H4 (cell line): Measurements from ENCODE around the gene PHYH. TPM values are rescaled to one million over a fixed set of nuclear protein-coding genes. Genes with fewer than 3 reads are reported as not detected.
"Not testable (repeated sequence)": the region's sequence is repeated elsewhere in the genome, so short reads cannot be mapped to it uniquely, and the experiment has no call there.

ENCODE experiments used
- DNase-seq: peaks from one replicate; pipeline ENCODE4 v3.0.0-alpha.2; 2015; ENCODE audit warnings: low spot score
- total RNA-seq: library from RNA; depleted of rRNA; stranded (reverse); fragments of >200 nt; shearing (Covaris generic); gene quantifications from 2 replicates; pipeline ENCODE4 v1.2.3, GENCODE V29; 2014; rRNA removed

The PHYH gene
- total RNA-seq: 7.0 and 19.6 TPM in 2 replicates

GRCh38 chr10:13299437-13300287 is at the start of gene PHYH:
PHYH (minus strand) TSS chr10:13300064; CDS start chr10:13300042, 22 bp downstream.
- peak; percentile 37 for DNase-seq

DNA sequence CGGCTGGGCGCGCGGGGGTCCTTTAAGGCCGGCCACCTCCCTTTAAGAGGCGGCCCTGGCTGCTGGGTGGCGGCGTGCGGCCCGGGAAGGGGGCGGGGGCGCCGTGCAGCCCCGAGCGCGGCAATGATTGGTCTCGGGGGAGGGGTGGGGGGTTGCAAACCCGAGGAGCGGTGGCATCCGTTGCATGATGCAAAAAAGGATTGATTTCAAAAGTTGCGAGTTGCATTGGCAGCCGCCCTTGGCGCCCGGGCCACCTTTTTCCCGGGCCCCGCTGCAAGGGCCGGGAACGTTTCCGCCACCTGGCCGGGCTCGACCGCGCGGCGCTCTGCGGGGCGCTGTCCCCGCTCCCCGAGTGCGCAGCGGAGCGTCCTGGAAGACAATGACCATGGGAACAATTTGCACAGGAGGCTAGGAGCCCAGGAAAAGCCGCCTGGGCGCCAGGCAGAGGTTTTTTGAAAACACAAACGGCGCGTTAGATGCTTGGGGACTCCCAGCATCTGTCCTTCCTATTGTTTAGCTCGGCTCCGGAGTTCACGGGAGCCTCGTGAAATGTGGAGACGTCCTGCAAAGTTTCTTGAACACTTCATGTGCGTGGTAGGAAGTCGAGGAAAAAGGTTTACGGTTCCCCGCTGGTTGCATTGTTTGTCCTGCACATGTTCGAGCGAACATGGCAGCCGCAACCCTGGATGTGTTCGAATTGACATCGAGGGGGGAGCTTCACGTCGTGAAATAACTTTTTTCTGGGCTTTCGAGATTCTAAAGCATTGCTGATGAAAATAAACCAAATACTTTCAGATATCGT is 48.6 kb upstream of the PHYH start, which contains the start of gene SEPHS1:
SEPHS1 (minus strand) TSS at position 78 of the 802 bp plus-strand sequence. CDS start 3,343 bp downstream, outside the sequence.
- peak; percentile 73 for DNase-seq

DNA sequence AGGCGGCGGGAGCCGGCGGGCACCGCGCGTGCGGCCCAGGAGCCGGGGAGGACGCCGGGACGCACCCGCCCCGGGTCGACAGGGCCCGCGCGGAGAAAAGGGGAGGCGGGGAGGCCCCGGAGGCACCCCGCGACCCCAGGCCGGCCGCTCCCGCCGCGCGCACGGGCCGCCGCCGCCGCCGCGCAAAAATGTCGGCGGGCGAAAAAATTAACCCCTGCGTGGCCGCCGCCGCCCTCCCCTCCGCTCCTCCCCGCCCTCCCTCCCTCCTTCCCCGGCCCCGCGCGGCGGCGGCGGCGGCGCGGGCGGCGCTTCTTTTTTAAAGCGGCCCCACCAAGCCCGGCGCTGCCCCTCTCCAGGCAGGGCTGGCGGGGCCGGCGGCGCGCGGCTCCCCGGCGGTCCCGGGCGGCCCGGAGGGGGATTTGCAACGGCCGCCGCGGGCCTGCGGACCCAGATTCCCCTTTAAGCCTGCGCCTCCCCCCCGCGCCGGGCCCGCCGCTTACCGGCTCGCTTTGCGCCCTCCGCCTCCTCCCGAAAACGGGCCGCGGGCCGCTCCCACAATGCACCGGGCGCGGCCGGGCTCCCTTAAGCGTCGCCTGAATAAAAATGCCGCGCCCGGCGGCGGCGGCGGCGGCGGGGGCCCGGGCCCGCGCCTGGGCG is 47.8 kb upstream of the PHYH start:
- peak; percentile 27 for DNase-seq

GRCh38 chr10:13347043-13347499 is 47.2 kb upstream of the PHYH start:
- no peak for DNase-seq

DNA sequence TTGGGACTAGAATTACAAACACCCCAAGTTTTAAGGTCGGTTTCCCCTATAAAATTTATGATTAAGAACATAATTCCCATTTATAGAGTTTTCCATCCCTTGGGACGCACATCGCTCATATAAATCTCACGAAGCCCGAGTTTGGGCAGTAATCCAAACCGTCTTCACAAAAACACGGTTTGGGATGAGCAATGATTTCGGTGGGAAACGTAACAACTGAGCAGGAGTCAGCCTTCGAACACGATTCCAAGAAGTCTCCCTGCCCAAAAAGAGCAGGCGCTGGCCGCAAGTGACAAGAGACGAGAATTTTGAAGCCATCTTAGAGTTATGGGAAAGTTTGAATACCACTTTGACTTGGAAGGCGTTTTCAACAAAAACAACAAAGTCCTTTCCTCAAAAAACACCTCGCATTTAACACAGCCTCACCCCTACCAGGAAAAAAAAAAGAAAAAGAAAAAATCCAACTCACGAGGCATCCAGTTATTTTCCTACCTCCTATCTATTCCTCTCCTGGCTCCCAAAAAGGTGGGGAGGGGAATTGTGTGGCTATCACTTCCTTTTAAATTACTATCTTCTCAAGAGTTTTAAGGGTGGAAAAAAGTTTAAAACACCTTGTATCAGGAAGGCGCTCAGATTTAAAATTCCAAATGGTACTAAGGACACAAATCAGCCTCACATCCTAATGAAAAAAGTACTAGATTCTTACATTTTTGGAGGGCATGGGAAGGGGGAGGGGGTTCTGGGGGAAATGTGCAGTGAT is 46.6 kb upstream of the PHYH start:
- DNase-seq: no peak

- no peak for DNase-seq
These were observed 40.9 kb upstream of the PHYH start for GRCh38 chr10:13340626-13341376.

DNA sequence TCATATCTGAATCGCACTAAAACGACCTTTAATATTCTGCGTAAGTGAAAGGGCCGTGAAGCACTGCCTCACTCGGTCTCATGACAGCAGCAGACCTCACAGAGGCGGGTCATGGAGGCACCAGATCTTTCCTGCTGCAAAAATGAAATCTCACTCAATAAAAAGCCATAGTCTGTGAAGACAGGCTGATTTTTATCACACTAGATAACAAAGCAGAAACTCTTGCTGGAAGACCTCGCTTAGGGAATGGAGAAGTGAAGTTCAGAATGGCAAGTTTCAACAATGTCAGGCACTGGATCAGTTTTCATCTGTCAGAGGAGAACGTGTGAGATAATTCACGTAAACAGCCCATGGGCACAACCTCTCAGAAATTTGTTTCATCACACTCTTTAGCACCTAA is 40.2 kb upstream of the PHYH start:
- no peak for DNase-seq

- no peak for DNase-seq
These were observed 38.7 kb upstream of the PHYH start for GRCh38 chr10:13338390-13339110.

- no peak for DNase-seq
These were observed 37.9 kb upstream of the PHYH start for GRCh38 chr10:13337827-13338196.

DNA sequence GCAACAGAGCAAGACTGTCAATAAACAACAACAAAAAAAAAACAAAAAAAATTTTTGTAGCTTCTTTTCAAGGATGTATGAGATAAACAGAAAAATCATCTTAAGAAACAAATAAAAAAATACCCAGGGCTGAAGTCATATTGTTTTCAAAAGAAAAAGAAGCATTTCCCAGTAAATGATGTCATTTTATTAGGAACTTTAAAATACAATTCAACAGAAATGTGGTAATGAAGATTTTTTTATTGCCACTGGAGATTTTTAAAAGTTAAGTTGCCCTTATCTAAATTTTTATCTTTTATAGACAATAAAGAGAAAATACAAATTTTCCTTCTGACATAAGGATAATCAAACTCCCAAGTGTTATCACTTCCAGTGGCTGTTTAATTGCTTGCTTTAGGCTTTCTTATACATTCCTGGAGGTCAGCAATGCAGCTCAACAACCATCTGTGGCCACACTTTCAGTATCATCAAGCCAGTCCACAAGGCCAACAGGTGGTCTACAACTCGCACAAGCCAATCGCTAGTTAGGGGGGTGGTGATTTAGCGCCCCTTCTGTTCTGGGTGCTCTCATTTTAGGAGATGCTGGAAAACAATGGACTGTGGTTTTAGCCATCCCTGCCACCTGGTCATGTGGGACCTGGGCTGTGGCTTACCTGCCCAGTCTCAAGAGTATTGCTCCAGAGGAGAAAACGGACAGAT is 37.4 kb upstream of the PHYH start:
- no peak for DNase-seq

- DNase-seq: no peak
These were observed 36.0 kb upstream of the PHYH start for GRCh38 chr10:13335881-13336280.

- no peak for DNase-seq
These were observed 34.7 kb upstream of the PHYH start for GRCh38 chr10:13334556-13334955.

GRCh38 chr10:13331646-13332045 is 31.8 kb upstream of the PHYH start:
- DNase-seq: no peak

DNA sequence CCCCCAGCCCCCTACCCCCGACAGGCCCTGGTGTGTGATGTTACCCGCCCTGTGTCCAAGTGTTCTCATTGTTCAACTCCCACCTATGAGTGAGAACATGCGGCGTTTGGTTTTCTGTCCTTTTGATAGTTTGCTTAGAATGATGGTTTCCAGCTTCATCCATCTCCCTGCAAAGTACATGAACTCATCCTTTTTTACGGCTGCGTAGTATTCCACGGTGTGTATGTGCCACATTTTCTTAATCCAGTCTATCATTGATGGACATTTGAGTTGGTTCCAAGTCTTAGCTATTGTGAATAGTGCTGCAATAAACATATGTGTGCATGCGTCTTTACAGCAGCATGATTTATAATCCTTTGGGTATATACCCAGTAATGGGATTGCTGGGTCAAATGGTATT is 31.1 kb upstream of the PHYH start:
- DNase-seq: not testable (repeated sequence)

DNA sequence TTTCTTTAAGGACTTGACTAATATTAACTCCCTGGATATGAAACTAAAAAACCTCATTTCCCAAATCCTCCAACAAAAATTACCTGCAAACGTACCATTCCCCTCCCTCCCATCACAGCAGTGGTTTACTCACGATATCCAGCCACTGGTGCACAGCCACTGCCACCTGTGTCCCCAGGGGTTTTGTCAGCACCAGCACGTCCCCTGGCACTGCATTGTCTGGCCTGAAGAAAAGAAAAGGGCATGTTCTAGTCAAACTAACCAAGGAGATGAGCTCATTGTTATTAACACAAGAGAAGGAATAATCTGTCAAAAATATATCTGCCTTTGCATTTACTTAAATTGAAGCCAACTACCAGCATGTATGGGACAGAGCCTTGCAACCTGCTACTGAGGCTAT is 29.7 kb upstream of the PHYH start:
- DNase-seq: no peak

GRCh38 chr10:13328613-13329012 is 28.7 kb upstream of the PHYH start:
- DNase-seq: no peak

DNA sequence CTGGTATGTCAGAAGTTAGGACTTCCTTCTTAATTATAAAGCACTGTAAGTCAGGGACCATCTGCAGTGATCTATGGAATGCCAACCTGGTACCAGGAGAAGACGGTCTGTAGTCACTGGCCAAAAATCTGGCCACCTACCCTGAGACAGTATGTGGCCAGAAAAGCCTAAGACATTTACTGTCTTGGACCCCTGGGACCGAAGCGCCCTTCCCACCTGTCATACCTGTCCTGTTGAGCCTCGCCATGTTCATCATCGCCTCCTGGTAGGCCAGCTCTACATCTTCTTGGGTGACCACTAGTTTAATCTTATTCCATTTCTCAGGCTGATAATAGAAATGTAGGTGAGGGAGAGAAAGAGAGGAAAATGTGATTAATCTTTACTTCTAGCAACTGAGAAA is 28.3 kb upstream of the PHYH start:
- DNase-seq: no peak

GRCh38 chr10:13327534-13327933 is 27.7 kb upstream of the PHYH start:
- DNase-seq: no peak

DNA sequence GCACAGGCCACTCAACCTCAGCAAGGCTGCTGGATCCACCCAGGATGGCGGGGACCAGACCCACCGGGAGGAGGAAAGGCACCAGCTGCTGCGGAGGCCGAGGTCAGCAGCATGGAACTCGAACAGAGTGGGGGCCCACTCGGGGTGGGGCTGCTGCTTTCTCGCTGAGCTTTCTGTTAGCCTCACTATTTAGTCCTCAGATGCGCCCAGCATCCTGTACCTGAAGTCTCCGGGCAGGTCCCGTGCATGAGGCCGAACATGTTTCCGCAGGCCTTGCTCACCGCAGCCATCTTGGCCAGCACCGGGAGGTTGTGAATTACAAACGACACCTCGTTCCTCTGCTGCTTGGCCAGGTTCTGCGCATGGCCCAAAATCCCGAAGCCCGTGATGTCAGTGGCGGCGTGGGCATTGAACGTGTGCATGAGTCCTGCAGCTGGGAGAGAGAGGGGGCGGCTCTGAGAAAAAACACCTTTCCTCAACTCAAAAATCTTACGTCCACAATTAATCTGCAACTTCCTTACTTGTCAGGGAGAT is 22.8 kb upstream of the PHYH start:
- DNase-seq: no peak
